GM19023 (cell line): ENCODE results near the gene AGPAT3.

ENCODE experiments used
- ATAC-seq: cut with Tn5 transposase; IDR thresholded peaks from one replicate; pipeline ENCODE4 v1.9.1; 2021; ENCODE audit warnings: mild to moderate bottlenecking, moderate library complexity; ENCODE audit not compliant: unreplicated experiment

AGPAT3 gene

GRCh38 chr21:43951911-43952703 is 87.1 kb downstream of the AGPAT3 start:
- ATAC-seq: no peak

- no peak for ATAC-seq
These were observed 88.0 kb downstream of the AGPAT3 start for GRCh38 chr21:43953021-43953420.

GRCh38 chr21:43954042-43954441 is 89.0 kb downstream of the AGPAT3 start:
- no peak for ATAC-seq

GRCh38 chr21:43954896-43955295 is 89.9 kb downstream of the AGPAT3 start:
- no peak for ATAC-seq

GRCh38 chr21:43956019-43956669 is 91.1 kb downstream of the AGPAT3 start:
- no peak for ATAC-seq

GRCh38 chr21:43956670-43957035 is 91.6 kb downstream of the AGPAT3 start:
- ATAC-seq: no peak

GRCh38 chr21:43957128-43957571 is 92.1 kb downstream of the AGPAT3 start:
- no peak for ATAC-seq

- no peak for ATAC-seq
These were observed 92.8 kb downstream of the AGPAT3 start for GRCh38 chr21:43957611-43958362.

- ATAC-seq: no peak
These were observed 93.5 kb downstream of the AGPAT3 start for GRCh38 chr21:43958364-43959158.

- no peak for ATAC-seq
These were observed 94.5 kb downstream of the AGPAT3 start for GRCh38 chr21:43959231-43960116.

GRCh38 chr21:43961382-43961909 is 96.4 kb downstream of the AGPAT3 start:
- no peak for ATAC-seq

GRCh38 chr21:43965911-43966585 is 101.0 kb downstream of the AGPAT3 start:
- ATAC-seq: no peak

GRCh38 chr21:43966946-43967512 is 102.0 kb downstream of the AGPAT3 start:
- no peak for ATAC-seq

GRCh38 chr21:43967981-43968380 is 103.0 kb downstream of the AGPAT3 start:
- no peak for ATAC-seq

- no peak for ATAC-seq
These were observed 103.5 kb downstream of the AGPAT3 start for GRCh38 chr21:43968410-43969114.

- ATAC-seq: no peak
These were observed 104.1 kb downstream of the AGPAT3 start for GRCh38 chr21:43969115-43969444.

GRCh38 chr21:43970551-43970950 is 105.5 kb downstream of the AGPAT3 start:
- no peak for ATAC-seq
